Measurements from ENCODE around the gene IGF1R. TPM values are rescaled to one million over a fixed set of nuclear protein-coding genes. Genes with fewer than 3 reads are reported as not detected.

IGF1R gene
- total and polyA plus RNA-seq, 2 of the 13 experiments (the other 11 are each of a cell fraction or from before 2014, with no cell fraction given), result 15.9 to 18.4 TPM

DNA sequence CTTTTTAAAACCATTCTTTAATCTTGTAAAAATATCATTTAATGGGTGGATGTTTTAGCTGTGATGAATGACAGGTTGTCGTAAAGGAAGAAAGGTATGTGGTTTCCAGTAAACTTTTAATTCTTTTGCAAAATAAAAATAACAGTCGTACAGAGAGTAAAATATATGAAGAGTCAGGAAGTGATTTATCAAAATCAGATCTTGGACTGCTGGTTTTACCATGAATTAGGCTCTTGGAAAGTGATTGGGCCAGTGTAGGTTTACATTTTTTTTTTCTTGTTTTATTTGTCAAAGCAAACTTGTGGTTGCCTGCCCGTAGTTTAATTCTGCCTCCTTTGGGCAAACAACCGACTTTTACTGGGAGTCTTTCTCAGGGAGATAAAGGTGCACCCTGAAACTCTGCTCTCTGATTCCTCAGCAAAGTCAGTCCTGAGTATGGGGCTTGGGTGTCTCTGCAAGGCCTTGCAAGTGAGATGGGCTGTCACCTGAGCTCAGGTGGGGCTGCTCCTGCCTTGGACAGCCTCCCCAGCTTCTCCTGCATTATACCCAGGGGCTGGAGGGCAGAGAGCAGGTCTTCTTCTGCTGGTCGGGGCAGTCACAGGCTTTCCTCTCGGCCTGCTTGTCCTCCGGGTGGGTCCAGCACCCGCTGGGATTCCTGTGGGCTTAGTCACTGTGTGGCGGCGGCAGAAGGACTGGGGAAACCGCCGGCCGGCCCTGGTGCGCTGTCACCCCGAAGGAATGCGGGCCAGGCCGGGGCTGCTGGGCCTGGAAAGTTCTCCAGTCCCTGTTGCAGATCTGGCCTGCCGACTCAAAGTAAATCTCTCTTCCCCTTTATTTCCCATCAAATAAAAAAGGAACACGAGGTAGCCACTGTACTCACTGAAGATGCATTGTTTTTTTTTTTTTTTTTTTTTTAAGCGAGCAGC is 79.0 kb downstream of the IGF1R start (continued):
- TF ChIP-seq, protein P1, sequence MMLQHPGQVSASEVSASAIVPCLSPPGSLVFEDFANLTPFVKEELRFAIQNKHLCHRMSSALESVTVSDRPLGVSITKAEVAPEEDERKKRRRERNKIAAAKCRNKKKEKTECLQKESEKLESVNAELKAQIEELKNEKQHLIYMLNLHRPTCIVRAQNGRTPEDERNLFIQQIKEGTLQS (CRISPR knock-in tag; IDR thresholded peaks at IDR 0.05), result peak; percentile 97
- TF ChIP-seq ZNF253 (CRISPR knock-in tag; IDR thresholded peaks at IDR 0.05; ENCODE audit: borderline replicate concordance) (no peak), NFIC (IDR thresholded peaks at IDR 0.05; ENCODE audit: low read length) (no peak), ZNF781 (CRISPR knock-in tag; IDR thresholded peaks at IDR 0.05; ENCODE audit: borderline replicate concordance, not compliant biosample characterization) (no peak), KLF6 (CRISPR knock-in tag; IDR thresholded peaks at IDR 0.05) (no peak), MATR3 (CRISPR knock-in tag; IDR thresholded peaks at IDR 0.05) (no peak), ZC3H13 (CRISPR knock-in tag; IDR thresholded peaks at IDR 0.05) (no peak), NFE2L2 (IDR thresholded peaks at IDR 0.05; ENCODE audit: low read length) (no peak), ZFX (CRISPR knock-in tag; IDR thresholded peaks at IDR 0.05; ENCODE audit: low read depth) (peak; percentile 81; the same call in 1 of the 2 replicates), ZKSCAN5 (CRISPR knock-in tag; IDR thresholded peaks at IDR 0.05) (no peak), KMT2B (CRISPR knock-in tag; IDR thresholded peaks at IDR 0.05) (peak; percentile 63)
- TF ChIP-seq, protein P2, sequence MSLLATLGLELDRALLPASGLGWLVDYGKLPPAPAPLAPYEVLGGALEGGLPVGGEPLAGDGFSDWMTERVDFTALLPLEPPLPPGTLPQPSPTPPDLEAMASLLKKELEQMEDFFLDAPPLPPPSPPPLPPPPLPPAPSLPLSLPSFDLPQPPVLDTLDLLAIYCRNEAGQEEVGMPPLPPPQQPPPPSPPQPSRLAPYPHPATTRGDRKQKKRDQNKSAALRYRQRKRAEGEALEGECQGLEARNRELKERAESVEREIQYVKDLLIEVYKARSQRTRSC (CRISPR knock-in tag; IDR thresholded peaks at IDR 0.05; ENCODE audit: low read depth), result no peak
- TF ChIP-seq, protein P3, sequence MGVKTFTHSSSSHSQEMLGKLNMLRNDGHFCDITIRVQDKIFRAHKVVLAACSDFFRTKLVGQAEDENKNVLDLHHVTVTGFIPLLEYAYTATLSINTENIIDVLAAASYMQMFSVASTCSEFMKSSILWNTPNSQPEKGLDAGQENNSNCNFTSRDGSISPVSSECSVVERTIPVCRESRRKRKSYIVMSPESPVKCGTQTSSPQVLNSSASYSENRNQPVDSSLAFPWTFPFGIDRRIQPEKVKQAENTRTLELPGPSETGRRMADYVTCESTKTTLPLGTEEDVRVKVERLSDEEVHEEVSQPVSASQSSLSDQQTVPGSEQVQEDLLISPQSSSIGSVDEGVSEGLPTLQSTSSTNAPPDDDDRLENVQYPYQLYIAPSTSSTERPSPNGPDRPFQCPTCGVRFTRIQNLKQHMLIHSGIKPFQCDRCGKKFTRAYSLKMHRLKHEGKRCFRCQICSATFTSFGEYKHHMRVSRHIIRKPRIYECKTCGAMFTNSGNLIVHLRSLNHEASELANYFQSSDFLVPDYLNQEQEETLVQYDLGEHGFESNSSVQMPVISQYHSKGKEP (CRISPR knock-in tag; IDR thresholded peaks at IDR 0.05), result no peak
- TF ChIP-seq, protein P4, sequence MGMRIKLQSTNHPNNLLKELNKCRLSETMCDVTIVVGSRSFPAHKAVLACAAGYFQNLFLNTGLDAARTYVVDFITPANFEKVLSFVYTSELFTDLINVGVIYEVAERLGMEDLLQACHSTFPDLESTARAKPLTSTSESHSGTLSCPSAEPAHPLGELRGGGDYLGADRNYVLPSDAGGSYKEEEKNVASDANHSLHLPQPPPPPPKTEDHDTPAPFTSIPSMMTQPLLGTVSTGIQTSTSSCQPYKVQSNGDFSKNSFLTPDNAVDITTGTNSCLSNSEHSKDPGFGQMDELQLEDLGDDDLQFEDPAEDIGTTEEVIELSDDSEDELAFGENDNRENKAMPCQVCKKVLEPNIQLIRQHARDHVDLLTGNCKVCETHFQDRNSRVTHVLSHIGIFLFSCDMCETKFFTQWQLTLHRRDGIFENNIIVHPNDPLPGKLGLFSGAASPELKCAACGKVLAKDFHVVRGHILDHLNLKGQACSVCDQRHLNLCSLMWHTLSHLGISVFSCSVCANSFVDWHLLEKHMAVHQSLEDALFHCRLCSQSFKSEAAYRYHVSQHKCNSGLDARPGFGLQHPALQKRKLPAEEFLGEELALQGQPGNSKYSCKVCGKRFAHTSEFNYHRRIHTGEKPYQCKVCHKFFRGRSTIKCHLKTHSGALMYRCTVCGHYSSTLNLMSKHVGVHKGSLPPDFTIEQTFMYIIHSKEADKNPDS (CRISPR knock-in tag; IDR thresholded peaks at IDR 0.05), result no peak
- TF ChIP-seq, protein P5, sequence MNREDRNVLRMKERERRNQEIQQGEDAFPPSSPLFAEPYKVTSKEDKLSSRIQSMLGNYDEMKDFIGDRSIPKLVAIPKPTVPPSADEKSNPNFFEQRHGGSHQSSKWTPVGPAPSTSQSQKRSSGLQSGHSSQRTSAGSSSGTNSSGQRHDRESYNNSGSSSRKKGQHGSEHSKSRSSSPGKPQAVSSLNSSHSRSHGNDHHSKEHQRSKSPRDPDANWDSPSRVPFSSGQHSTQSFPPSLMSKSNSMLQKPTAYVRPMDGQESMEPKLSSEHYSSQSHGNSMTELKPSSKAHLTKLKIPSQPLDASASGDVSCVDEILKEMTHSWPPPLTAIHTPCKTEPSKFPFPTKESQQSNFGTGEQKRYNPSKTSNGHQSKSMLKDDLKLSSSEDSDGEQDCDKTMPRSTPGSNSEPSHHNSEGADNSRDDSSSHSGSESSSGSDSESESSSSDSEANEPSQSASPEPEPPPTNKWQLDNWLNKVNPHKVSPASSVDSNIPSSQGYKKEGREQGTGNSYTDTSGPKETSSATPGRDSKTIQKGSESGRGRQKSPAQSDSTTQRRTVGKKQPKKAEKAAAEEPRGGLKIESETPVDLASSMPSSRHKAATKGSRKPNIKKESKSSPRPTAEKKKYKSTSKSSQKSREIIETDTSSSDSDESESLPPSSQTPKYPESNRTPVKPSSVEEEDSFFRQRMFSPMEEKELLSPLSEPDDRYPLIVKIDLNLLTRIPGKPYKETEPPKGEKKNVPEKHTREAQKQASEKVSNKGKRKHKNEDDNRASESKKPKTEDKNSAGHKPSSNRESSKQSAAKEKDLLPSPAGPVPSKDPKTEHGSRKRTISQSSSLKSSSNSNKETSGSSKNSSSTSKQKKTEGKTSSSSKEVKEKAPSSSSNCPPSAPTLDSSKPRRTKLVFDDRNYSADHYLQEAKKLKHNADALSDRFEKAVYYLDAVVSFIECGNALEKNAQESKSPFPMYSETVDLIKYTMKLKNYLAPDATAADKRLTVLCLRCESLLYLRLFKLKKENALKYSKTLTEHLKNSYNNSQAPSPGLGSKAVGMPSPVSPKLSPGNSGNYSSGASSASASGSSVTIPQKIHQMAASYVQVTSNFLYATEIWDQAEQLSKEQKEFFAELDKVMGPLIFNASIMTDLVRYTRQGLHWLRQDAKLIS (CRISPR knock-in tag; IDR thresholded peaks at IDR 0.05), result no peak
